ENCODE measurements around the gene LAMB3.

The LAMB3 gene

DNA sequence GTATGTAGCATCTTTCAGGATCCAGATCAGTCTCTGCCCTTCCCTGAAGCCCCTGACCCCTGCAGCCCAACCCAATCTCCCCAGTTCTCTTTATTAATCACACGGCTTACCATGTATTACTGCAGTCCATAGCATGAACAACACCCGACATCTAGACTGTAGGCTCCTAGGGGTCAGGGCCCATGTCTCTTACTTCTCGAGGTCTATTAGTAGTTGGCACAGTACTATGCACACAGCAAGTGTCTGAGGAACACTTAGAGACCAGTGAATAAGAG, 41.7 kb downstream of the LAMB3 start:
- TF ChIP-seq, protein P1, sequence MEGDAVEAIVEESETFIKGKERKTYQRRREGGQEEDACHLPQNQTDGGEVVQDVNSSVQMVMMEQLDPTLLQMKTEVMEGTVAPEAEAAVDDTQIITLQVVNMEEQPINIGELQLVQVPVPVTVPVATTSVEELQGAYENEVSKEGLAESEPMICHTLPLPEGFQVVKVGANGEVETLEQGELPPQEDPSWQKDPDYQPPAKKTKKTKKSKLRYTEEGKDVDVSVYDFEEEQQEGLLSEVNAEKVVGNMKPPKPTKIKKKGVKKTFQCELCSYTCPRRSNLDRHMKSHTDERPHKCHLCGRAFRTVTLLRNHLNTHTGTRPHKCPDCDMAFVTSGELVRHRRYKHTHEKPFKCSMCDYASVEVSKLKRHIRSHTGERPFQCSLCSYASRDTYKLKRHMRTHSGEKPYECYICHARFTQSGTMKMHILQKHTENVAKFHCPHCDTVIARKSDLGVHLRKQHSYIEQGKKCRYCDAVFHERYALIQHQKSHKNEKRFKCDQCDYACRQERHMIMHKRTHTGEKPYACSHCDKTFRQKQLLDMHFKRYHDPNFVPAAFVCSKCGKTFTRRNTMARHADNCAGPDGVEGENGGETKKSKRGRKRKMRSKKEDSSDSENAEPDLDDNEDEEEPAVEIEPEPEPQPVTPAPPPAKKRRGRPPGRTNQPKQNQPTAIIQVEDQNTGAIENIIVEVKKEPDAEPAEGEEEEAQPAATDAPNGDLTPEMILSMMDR (IDR thresholded peaks at IDR 0.05), result no peak
- TF ChIP-seq ZFX (IDR thresholded peaks at IDR 0.05; ENCODE audit: borderline replicate concordance), result no peak
- H3K27ac ChIP-seq, result no peak overlapping the region

DNA sequence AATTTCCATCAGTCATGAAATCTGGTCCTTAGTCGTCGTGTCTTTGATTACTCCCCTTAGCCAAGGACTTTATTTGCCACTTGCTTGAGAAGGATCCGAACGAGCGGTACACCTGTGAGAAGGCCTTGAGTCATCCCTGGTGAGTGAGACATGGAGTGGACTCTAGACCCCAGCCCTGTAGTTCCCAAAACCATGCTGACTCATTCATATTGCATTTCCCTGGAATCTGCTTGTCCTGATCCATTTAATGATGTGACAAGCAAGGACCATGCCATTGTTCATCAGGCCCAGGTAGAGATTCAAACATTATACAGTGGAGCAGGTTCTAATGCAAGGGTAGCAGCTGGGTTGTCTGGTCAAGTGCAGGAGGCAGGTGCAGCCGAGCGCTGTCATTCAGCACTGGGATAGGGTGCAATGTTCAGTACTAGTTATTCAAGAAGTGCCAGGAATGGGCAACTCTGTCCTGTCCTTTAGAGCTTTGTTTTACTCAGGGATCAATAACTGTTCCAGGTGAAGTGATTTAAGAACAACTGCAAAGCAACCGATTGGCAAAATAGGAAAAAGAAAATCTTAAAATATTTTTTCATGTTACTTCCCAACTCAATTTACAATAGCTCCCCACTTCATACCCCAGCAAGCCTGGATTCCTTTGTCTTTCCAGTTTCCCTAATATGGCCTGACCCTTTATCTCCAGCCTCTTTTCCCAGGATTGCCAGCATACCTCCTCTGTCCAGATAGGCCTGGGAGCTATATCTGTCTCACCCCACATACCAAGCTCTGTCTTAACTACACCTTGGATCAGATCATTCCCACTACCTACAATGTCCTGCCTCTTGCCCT, 42.2 kb downstream of the LAMB3 start:
- H3K27ac ChIP-seq, result no peak overlapping the region
- TF ChIP-seq ZFX (IDR thresholded peaks at IDR 0.05; ENCODE audit: borderline replicate concordance), result no peak
- TF ChIP-seq, protein P1 (IDR thresholded peaks at IDR 0.05), result no peak

DNA sequence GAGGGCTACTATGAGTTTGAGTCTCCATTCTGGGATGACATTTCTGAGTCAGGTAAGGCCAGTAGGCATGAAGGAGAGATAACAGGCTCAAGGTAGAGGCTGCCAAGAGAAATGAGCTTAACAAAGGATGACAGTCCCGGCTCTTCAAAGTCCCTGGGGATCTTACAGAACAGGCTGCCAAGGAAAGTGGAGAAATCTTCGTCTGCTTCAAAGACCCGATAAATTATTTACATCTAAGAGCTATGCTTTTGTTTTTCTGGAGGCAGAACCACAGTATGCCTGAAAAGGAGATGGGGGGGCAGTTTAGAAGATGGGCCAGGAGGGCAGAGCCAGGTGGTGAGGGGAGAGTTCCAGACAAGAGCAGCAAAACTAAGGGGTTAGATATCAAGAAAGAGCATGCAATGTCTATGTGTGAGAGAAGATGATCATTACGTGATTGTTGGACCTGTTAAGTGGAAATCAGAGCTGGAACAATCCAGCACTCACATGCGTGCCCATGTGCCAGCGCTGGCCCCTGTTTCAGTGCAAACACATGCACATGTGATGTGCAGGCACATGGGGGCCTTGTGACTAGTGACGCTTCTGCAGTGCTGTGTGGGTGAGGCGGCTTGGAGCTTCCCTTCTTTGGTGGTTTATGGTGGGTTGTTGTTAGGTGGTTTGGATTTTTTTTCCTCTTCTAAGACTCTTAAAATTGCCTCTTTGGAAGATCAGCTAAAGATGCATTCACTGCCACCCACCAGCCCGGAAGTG, 43.0 kb downstream of the LAMB3 start:
- no peak overlapping the region for H3K27ac ChIP-seq
- TF ChIP-seq ZFX (IDR thresholded peaks at IDR 0.05; ENCODE audit: borderline replicate concordance), result no peak
- TF ChIP-seq, protein P1 (IDR thresholded peaks at IDR 0.05), result no peak

DNA sequence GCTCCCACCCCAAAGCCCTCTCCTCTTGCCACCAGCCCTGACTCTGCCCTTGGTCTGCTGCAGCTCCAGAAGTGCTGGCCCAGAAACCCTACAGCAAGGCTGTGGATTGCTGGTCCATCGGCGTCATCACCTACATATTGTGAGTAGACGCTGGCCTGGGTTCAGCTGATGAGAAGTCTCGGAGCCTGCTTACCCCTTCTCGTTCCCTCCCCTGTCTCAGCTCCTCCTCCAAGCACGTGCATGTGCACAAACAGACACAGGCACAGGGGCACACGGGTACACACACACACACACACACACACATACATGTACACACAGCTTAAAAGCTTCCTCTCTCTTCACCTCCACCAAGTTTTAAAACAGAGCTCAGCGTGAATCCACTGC, 44.4 kb downstream of the LAMB3 start:
- no peak for TF ChIP-seq ZFX (IDR thresholded peaks at IDR 0.05; ENCODE audit: borderline replicate concordance)
- TF ChIP-seq, protein P1 (IDR thresholded peaks at IDR 0.05), result no peak

DNA sequence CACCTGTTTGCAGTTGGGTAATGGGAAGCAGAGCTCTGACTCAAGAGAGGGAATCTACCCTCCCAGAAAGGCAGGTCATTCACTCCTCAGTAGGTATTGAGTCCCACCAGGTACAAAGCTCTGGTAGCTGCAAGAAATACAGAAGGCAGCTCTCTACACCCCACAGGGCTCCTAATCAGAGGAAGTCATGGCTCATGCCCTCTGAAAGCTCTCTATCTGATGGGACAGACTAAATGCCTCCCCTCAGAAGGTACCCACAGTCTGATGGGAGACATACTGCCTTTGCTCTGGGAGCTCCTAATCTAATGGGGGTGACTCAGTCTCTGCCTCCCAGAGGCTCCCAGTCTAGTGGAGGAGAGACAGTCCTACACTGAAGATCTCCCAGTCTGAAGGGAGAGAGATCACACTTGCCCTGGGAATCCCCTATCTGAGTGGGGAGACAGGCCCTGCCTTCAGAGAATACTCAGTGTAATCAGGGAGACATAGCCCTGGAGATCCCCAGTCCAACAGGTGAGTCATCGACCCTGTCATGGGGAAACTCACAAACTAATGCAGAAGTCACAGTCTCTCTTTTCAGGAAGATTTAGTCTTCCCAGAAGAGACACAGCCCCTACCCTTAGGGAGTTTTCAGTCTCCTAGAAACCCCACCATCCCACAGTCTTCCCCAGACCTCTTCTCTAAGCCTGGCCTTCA, 45.0 kb downstream of the LAMB3 start:
- no peak for TF ChIP-seq ZFX (IDR thresholded peaks at IDR 0.05; ENCODE audit: borderline replicate concordance)
- TF ChIP-seq, protein P1 (IDR thresholded peaks at IDR 0.05), result no peak
- H3K27ac ChIP-seq, result no peak overlapping the region

More for the DNA sequence above, 44.4 kb downstream of the LAMB3 start:
- H3K27ac ChIP-seq, result no peak overlapping the region

DNA sequence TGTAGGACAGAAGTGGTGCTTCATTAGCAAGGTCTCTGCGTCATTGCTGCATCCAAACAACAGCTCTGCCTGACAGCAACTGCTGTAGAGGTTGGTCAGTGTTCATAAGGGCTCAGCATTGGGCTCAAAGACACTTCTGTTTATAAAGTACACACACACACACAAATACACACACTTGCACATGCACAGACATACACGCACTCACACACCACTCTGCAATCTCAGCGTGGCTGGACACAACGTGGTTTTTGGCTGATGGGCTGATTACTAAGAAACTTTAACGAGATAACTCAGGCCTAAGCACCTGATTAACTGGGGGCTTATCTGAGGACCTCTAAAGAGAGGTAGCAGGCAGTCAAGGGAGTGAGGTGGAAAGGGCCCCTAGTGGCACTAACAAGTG, 48.3 kb downstream of the LAMB3 start:
- H3K27ac ChIP-seq, result no peak overlapping the region
- TF ChIP-seq ZFX (IDR thresholded peaks at IDR 0.05; ENCODE audit: borderline replicate concordance), result no peak
- TF ChIP-seq, protein P1 (IDR thresholded peaks at IDR 0.05), result no peak

Data from 22Rv1 (cell line).